Measurements from ENCODE around the gene STK11IP. TPM values are rescaled to one million over a fixed set of nuclear protein-coding genes. Genes with fewer than 3 reads are reported as not detected.

STK11IP gene
- total and polyA plus RNA-seq, 2 of the 4 experiments (the other 2 are of a cell fraction) = 14.5 to 19.7 TPM

- H3K18ac ChIP-seq (ENCODE audit: low read depth, low read length) = no peak overlapping the region
Measured at GRCh38 chr2:219581346-219581745, 16.3 kb upstream of the STK11IP start.

More at GRCh38 chr2:219581346-219581745, 16.3 kb upstream of the STK11IP start:
- Histone ChIP-seq H3K36me3 (ENCODE audit: control insufficient read depth, insufficient read depth, low read length) (no peaks in the 10 kb centered on the region), H3K23ac (ENCODE audit: low read depth, low read length) (no peak overlapping the region), H3K79me1 (ENCODE audit: low read depth in 1 of 2, low read length in 2 of 2) (no peaks in the 10 kb centered on the region), H4K91ac (ENCODE audit: insufficient read depth, low read depth, low read length) (no peak overlapping the region), H3K56ac (ENCODE audit: extremely low read depth, insufficient read depth, low read length) (no peak overlapping the region), H2BK20ac (ENCODE audit: low read depth, low read length) (no peak overlapping the region), H3K14ac (replicated peaks; ENCODE audit: low read depth, low read length) (no peak overlapping the region), H2BK15ac (ENCODE audit: low read depth, low read length) (no peak overlapping the region), H2BK120ac (ENCODE audit: low read depth, low read length) (no peak overlapping the region), H4K8ac (ENCODE audit: low read depth in 2 of 2, low read length in 2 of 2) (no peak overlapping the region), H3K4me2 (ENCODE audit: low read depth, low read length) (no peak overlapping the region), H3K27ac (ENCODE audit: insufficient read depth, low read length) (no peak overlapping the region), H4K20me1 (ENCODE audit: insufficient read depth, low read length) (no peaks in the 10 kb centered on the region), H3K27me3 (ENCODE audit: control insufficient read depth, insufficient read depth, low read length) (peaks cover 19% of the 10 kb centered on the region), H2AK5ac (ENCODE audit: low read depth, low read length) (no peak overlapping the region), H3K9me1 (ENCODE audit: insufficient read depth, low read length) (no peaks in the 10 kb centered on the region; the same call in 1 of the 2 replicates), H2AFZ (replicated peaks; ENCODE audit: low read length, poor library complexity) (no peak overlapping the region), H4K5ac (ENCODE audit: low read depth, low read length) (no peak overlapping the region), H3K4me1 (ENCODE audit: control insufficient read depth, insufficient read depth, low read length) (peaks cover 7% of the 10 kb centered on the region), H3K4me3 (ENCODE audit: insufficient read depth, low read depth, low read length) (no peak overlapping the region), H2AK9ac (replicated peaks; ENCODE audit: low read depth, low read length, poor library complexity) (no peak overlapping the region), H3K4ac (ENCODE audit: low read depth, low read length) (no peak overlapping the region), H3K9ac (ENCODE audit: low read depth, low read length) (no peak overlapping the region), H3K9me3 (ENCODE audit: control insufficient read depth, insufficient read depth, low read length) (no peaks in the 10 kb centered on the region), H2BK5ac (ENCODE audit: low read depth, low read length, poor library complexity, severe bottlenecking) (no peak overlapping the region)
- in situ Hi-C loops (cut with MboI; ENCODE audit: low sequenced_read_pairs) (no loop called here), intact Hi-C loops (cut with micrococcal nuclease) (no loop called here), dilution Hi-C loops (cut with HindIII; ENCODE audit: low sequenced_read_pairs, unreplicated experiment) (no loop called here)
- 17% methylated on average over 1 of the region's 2 CpGs; no CpG with 5 or more reads in 1 of the 2 experiments for WGBS, 2 experiments (ENCODE audit: extremely low coverage in 2 of 2, insufficient read length in 1 of 2)
- CTCF ChIA-PET = no interaction called here
- TF ChIP-seq RAD21 (IDR thresholded peaks at IDR 0.05; ENCODE audit: low read length) = no peak
- TF ChIP-seq SMC3 (IDR thresholded peaks at IDR 0.05; ENCODE audit: low read depth, low read length) = no peak
- no peak for TF ChIP-seq ELK1 (IDR thresholded peaks at IDR 0.05; ENCODE audit: borderline replicate concordance, low read depth, low read length)
- no peak for TF ChIP-seq MAZ (IDR thresholded peaks at IDR 0.05; ENCODE audit: borderline replicate concordance, low read depth, low read length)
- TF ChIP-seq RFX5 (IDR thresholded peaks at IDR 0.05; ENCODE audit: low read depth, low read length) = no peak
- no peak for TF ChIP-seq CEBPB (IDR thresholded peaks at IDR 0.05; ENCODE audit: low read depth, low read length)
- TF ChIP-seq FOS (IDR thresholded peaks at IDR 0.05; ENCODE audit: low read depth, low read length) = no peak
- TF ChIP-seq USF2 (IDR thresholded peaks at IDR 0.05; ENCODE audit: low read depth, low read length) = no peak
- TF ChIP-seq CHD1 (IDR thresholded peaks at IDR 0.05; ENCODE audit: low read depth, low read length) = no peak
- no peak for TF ChIP-seq MXI1 (IDR thresholded peaks at IDR 0.05; ENCODE audit: borderline replicate concordance, low read depth, low read length)
- no peak for TF ChIP-seq NFE2L2 (IDR thresholded peaks at IDR 0.05; ENCODE audit: low read depth, low read length)
- TF ChIP-seq CTCF (conservative IDR thresholded peaks at IDR 0.05; ENCODE audit: low read depth, low read length) = no peak
- no peak for TF ChIP-seq BHLHE40 (IDR thresholded peaks at IDR 0.05; ENCODE audit: low read depth, low read length)
- no peak for TF ChIP-seq RCOR1 (IDR thresholded peaks at IDR 0.05; ENCODE audit: insufficient replicate concordance, low read length)
- TF ChIP-seq POLR2A (IDR thresholded peaks at IDR 0.05; ENCODE audit: low read depth, low read length) = no peak
- TF ChIP-seq MAFK (IDR thresholded peaks at IDR 0.05; ENCODE audit: low read depth, low read length) = no peak
- DNase-seq (no peak), ATAC-seq (ENCODE audit: low read depth) (no peak)
- POLR2A ChIA-PET (ENCODE audit: unreplicated experiment) = no interaction called here
- BruUV-seq (replicated peaks) = no TSS peak

All from IMR-90 (cell line).